Measurements from ENCODE around the gene KCNH5.
"Not testable (repeated sequence)": the region's sequence is repeated elsewhere in the genome, so short reads cannot be mapped to it uniquely, and the experiment has no call there.

KCNH5 gene

DNA sequence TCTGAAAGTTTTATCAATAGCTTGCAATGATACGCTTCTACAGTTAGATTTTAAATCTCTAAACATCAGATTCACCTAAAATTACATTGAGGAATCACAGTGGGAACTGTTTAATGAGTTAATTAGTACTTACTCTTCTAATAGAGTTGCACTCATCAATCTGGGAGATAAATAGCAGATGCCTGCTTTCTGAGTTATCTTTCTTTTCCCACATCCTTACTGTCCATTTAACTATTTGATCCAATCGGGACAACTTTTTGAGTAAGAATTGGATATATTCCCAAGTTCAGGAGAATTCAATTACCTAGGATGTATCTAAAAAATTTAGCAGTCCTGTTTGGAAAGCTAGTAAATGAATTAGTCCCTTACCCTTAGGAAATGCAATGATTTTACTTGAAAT, 162.3 kb downstream of the KCNH5 start:
- H3K4me3 ChIP-seq (ENCODE audit: low read depth, low read length), result no peak overlapping the region
- TF ChIP-seq, protein P1, sequence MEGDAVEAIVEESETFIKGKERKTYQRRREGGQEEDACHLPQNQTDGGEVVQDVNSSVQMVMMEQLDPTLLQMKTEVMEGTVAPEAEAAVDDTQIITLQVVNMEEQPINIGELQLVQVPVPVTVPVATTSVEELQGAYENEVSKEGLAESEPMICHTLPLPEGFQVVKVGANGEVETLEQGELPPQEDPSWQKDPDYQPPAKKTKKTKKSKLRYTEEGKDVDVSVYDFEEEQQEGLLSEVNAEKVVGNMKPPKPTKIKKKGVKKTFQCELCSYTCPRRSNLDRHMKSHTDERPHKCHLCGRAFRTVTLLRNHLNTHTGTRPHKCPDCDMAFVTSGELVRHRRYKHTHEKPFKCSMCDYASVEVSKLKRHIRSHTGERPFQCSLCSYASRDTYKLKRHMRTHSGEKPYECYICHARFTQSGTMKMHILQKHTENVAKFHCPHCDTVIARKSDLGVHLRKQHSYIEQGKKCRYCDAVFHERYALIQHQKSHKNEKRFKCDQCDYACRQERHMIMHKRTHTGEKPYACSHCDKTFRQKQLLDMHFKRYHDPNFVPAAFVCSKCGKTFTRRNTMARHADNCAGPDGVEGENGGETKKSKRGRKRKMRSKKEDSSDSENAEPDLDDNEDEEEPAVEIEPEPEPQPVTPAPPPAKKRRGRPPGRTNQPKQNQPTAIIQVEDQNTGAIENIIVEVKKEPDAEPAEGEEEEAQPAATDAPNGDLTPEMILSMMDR (IDR thresholded peaks at IDR 0.05; ENCODE audit: borderline replicate concordance, insufficient read depth, low read depth, low read length), result no peak

- H3K4me3 ChIP-seq (ENCODE audit: low read depth, low read length), result no peak overlapping the region
- TF ChIP-seq, protein P1 (IDR thresholded peaks at IDR 0.05; ENCODE audit: borderline replicate concordance, insufficient read depth, low read depth, low read length), result no peak
Measured at GRCh38 chr14:62866376-62866775, 178.9 kb downstream of the KCNH5 start.

DNA sequence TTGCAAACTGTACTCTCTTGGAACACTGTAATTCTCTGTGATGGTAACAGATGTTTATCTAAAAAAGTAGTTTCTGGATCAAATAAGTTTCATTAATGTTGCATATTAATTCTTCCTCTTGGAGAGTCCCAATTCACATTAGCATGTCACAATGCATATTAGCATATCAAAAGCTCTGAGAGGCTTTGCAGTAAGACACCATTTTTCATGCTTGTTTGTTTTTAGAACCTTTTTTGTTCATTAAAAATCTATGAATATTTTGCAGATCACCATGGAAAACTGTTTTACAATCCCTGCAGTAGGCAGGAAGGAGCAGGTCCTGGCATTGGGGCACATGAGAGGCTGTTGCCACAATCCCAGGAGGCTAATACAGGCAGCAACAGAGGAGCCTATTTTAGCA, 180.7 kb downstream of the KCNH5 start:
- no peak overlapping the region for H3K4me3 ChIP-seq (ENCODE audit: low read depth, low read length)
- TF ChIP-seq, protein P1 (IDR thresholded peaks at IDR 0.05; ENCODE audit: borderline replicate concordance, insufficient read depth, low read depth, low read length), result no peak

DNA sequence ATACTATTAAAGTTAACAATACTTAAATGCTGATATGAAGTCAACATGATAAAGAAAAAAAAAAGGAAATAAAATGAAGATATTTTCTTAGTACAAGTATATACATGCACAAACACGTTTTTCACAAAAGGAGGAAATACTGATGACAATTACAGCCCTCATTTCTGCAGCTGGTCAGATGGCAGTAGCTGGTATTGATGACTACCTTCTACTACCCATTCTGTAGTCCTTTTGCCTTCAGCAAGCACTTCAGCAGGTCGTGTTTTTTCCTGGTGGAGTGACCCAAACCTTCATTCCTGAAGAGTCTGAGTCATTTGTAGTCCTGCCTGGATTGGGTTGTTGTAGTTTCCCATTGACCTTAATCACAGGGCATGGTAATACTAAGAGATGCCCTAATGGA, 187.2 kb downstream of the KCNH5 start:
- not testable (repeated sequence) for H3K4me3 ChIP-seq (ENCODE audit: low read depth, low read length)

DNA sequence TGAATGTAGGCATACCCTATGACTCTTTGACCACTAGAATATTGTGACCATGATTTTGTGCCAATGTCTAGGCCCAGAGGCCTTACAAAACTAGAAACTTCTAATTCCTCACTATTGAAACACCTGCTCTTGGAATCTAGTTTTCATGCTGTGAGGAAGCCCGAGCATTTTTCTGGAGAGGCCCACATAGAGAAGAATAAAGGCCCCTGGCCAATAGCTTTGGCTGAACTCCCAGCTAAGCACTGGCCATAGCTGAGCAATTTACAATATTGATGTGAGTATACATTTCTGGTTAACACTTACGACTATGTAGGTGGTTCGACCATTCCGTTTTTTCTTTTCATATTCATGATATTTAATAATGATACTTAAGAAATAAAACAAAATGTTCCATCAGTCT, 190.3 kb downstream of the KCNH5 start:
- no peak overlapping the region for H3K4me3 ChIP-seq (ENCODE audit: low read depth, low read length)
- TF ChIP-seq, protein P1 (IDR thresholded peaks at IDR 0.05; ENCODE audit: borderline replicate concordance, insufficient read depth, low read depth, low read length), result no peak

- H3K4me3 ChIP-seq (ENCODE audit: low read depth, low read length), result no peak overlapping the region
- TF ChIP-seq, protein P1 (IDR thresholded peaks at IDR 0.05; ENCODE audit: borderline replicate concordance, insufficient read depth, low read depth, low read length), result no peak
Measured at GRCh38 chr14:62847168-62847567, 198.1 kb downstream of the KCNH5 start.

DNA sequence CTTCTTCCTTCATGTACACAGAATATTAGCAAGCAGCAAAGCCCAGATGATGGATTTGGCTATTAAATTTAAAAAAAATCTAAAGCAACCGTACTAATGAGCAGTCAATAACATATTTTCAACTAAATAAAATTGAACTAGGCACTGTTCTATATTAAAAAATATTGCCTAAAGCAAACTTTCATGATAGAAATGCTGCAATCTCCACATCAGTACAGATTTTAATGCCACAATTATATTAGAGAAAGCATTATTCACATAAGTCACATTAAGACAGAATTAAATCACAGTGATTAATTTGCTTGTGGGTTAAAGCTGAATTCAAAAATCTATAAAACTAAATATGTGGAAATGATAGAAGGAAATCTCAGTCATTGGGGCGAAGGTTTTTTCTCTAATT, 200.7 kb downstream of the KCNH5 start:
- no peak overlapping the region for H3K4me3 ChIP-seq (ENCODE audit: low read depth, low read length)
- TF ChIP-seq, protein P1 (IDR thresholded peaks at IDR 0.05; ENCODE audit: borderline replicate concordance, insufficient read depth, low read depth, low read length), result no peak

DNA sequence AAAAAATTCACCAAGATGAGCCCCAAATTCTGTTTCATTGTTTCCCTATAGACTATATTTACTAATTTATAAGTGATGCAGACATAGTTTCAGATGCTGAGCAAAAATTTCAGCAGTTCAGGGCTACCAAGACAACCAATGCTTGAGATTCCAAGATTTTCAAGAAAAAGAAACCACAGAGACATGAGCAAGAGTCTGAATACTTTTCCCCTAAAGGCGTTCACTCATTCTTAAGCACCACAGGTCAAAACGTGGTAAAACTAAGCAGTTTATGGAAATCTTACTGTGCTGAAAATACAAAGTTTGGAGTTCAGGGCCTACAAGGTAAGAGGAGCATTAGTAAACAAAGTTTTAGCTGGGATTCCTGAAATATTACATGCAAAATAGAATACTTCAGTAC, 221.2 kb downstream of the KCNH5 start:
- no peak overlapping the region for H3K4me3 ChIP-seq (ENCODE audit: low read depth, low read length)
- TF ChIP-seq, protein P1 (IDR thresholded peaks at IDR 0.05; ENCODE audit: borderline replicate concordance, insufficient read depth, low read depth, low read length), result no peak
